ENCODE results near the gene PLSCR3.

Gene PLSCR3

GRCh38 chr17:7363311-7363710 lies 31.0 kb downstream of the PLSCR3 start:
- H3K4me3 ChIP-seq (ENCODE audit: control insufficient read depth in 1 of 7, extremely low read depth in 1 of 7, insufficient read depth in 4 of 7, low read depth in 2 of 7, low read length in 6 of 7) = no peak overlapping the region
- no peaks in the 10 kb centered on the region for H3K9me3 ChIP-seq (ENCODE audit: control extremely low read depth in 1 of 5, control insufficient read depth in 4 of 5, insufficient read depth in 2 of 5, low read depth in 1 of 5, low read length in 4 of 5)
- ChIA-PET CTCF (interaction anchor here (1.8 kb wide), 1 partner anchor 10 kb away, joined by 4 read pairs; no protein-coding TSS in a partner anchor), POLR2A (no interaction called here)
- DNase-seq = no peak
- H3K4me1 ChIP-seq (ENCODE audit: control extremely low read depth in 1 of 4, control insufficient read depth in 4 of 4, insufficient read depth in 4 of 4, low read length in 3 of 4) = no peaks in the 10 kb centered on the region
- H3K27ac ChIP-seq (ENCODE audit: insufficient read depth in 1 of 2, low read depth in 1 of 2, low read length in 2 of 2, poor library complexity in 1 of 2, severe bottlenecking in 2 of 2) = no peak overlapping the region
- WGBS (ENCODE audit: insufficient coverage) = 94% methylated on average over 5 of the region's 6 CpGs
- H3K36me3 ChIP-seq (ENCODE audit: control insufficient read depth in 4 of 4, insufficient read depth in 4 of 4, low read length in 3 of 4) = no peaks in the 10 kb centered on the region
- no peaks in the 10 kb centered on the region for H3K27me3 ChIP-seq (replicated peaks in 2 of 5; ENCODE audit: control insufficient read depth in 4 of 5, insufficient read depth in 5 of 5, low read length in 4 of 5)

DNA sequence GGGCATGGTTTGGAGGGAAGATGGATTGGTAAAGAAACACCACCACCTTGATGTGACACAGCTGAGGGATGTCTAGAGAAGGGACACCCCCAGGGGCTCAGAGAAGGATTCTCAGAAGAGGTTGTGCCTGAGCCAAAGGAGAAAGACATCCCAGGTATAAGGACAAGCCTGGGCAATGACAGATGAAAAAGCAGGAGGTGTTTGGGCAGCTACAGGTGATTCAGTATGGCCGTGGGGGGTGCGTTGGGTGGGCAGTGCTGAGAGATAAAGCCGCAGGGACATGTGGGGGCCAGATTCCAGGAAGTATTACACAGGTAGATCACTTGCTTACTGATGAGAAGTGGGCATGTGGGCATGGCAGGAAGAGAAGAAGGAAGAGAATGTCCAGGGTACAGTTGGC lies 32.4 kb downstream of the PLSCR3 start:
- DNase-seq = no peak
- Histone ChIP-seq H3K27ac (ENCODE audit: insufficient read depth in 1 of 2, low read depth in 1 of 2, low read length in 2 of 2, poor library complexity in 1 of 2, severe bottlenecking in 2 of 2) (no peak overlapping the region), H3K9me3 (ENCODE audit: control extremely low read depth in 1 of 5, control insufficient read depth in 4 of 5, insufficient read depth in 2 of 5, low read depth in 1 of 5, low read length in 4 of 5) (no peaks in the 10 kb centered on the region), H3K4me1 (ENCODE audit: control extremely low read depth in 1 of 4, control insufficient read depth in 4 of 4, insufficient read depth in 4 of 4, low read length in 3 of 4) (no peaks in the 10 kb centered on the region), H3K36me3 (ENCODE audit: control insufficient read depth in 4 of 4, insufficient read depth in 4 of 4, low read length in 3 of 4) (no peaks in the 10 kb centered on the region), H3K4me3 (ENCODE audit: control insufficient read depth in 1 of 7, extremely low read depth in 1 of 7, insufficient read depth in 4 of 7, low read depth in 2 of 7, low read length in 6 of 7) (no peak overlapping the region), H3K27me3 (replicated peaks in 2 of 5; ENCODE audit: control insufficient read depth in 4 of 5, insufficient read depth in 5 of 5, low read length in 4 of 5) (no peaks in the 10 kb centered on the region)
- WGBS (ENCODE audit: insufficient coverage) = 59% methylated on average over 3 of the region's 3 CpGs
- POLR2A ChIA-PET = no interaction called here
- CTCF ChIA-PET = interaction anchor here (0.8 to 1.8 kb wide), 2 partner anchors 8 to 40 kb away, joined by 3 to 4 read pairs; no protein-coding TSS in a partner anchor

DNA sequence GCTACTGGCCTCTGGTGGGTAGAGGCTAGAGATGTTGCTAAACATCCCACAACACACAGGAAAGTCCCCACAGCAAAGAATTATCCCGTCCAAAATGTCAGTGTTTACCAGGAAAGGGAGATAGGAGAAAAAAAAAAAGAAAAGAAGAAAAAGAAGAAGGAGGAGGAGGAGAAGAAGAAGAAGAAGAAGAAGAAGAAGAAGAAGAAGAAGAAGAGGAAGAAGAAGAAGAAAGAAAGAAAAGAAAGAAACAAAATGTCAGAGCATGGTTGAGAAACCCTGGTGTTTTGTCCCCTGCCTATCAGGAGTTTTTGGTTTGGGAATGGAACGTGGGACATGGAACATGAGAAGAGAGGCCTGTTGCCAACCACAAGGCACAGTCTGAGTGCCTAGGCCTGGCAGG lies 36.9 kb downstream of the PLSCR3 start:
- ChIA-PET POLR2A (no interaction called here), CTCF (interaction anchor here (1.3 to 2.1 kb wide), 2 partner anchors 11 to 41 kb away, joined by 3 to 8 read pairs; no protein-coding TSS in a partner anchor)
- H3K4me3 ChIP-seq (ENCODE audit: control insufficient read depth in 1 of 7, extremely low read depth in 1 of 7, insufficient read depth in 4 of 7, low read depth in 2 of 7, low read length in 6 of 7) = no peak overlapping the region
- no peak for DNase-seq
- H3K27me3 ChIP-seq (replicated peaks in 2 of 5; ENCODE audit: control insufficient read depth in 4 of 5, insufficient read depth in 5 of 5, low read length in 4 of 5) = no peaks in the 10 kb centered on the region
- no peaks in the 10 kb centered on the region for H3K9me3 ChIP-seq (ENCODE audit: control extremely low read depth in 1 of 5, control insufficient read depth in 4 of 5, insufficient read depth in 2 of 5, low read depth in 1 of 5, low read length in 4 of 5)
- H3K27ac ChIP-seq (ENCODE audit: insufficient read depth in 1 of 2, low read depth in 1 of 2, low read length in 2 of 2, poor library complexity in 1 of 2, severe bottlenecking in 2 of 2) = no peak overlapping the region
- peaks cover 0 to 7% (median 0%) of the 10 kb centered on the region in 4 experiments for H3K36me3 ChIP-seq (ENCODE audit: control insufficient read depth in 4 of 4, insufficient read depth in 4 of 4, low read length in 3 of 4)
- 93% methylated on average over 1 of the region's 2 CpGs for WGBS (ENCODE audit: insufficient coverage)
- H3K4me1 ChIP-seq (ENCODE audit: control extremely low read depth in 1 of 4, control insufficient read depth in 4 of 4, insufficient read depth in 4 of 4, low read length in 3 of 4) = peaks cover 0 to 11% (median 4%) of the 10 kb centered on the region in 4 experiments

- ChIA-PET CTCF (interaction anchor here (1.0 to 4.4 kb wide), 13 partner anchors 11 to 204 kb away, joined by 3 to 28 read pairs (median 8); partner anchors contain the start of genes NEURL4, NLGN2, SENP3 and TMEM102), POLR2A (interaction anchor here (0.6 to 1.7 kb wide), 3 partner anchors 25 to 136 kb away, joined by 3 to 6 read pairs (median 5); partner anchors contain the start of gene POLR2A)
- Histone ChIP-seq H3K27ac (ENCODE audit: insufficient read depth in 1 of 2, low read depth in 1 of 2, low read length in 2 of 2, poor library complexity in 1 of 2, severe bottlenecking in 2 of 2) (no peak overlapping the region), H3K9me3 (ENCODE audit: control extremely low read depth in 1 of 5, control insufficient read depth in 4 of 5, insufficient read depth in 2 of 5, low read depth in 1 of 5, low read length in 4 of 5) (no peaks in the 10 kb centered on the region), H3K4me1 (ENCODE audit: control extremely low read depth in 1 of 4, control insufficient read depth in 4 of 4, insufficient read depth in 4 of 4, low read length in 3 of 4) (peaks cover 0 to 14% (median 5%) of the 10 kb centered on the region in 4 experiments), H3K4me3 (ENCODE audit: control insufficient read depth in 1 of 7, extremely low read depth in 1 of 7, insufficient read depth in 4 of 7, low read depth in 2 of 7, low read length in 6 of 7) (no peak overlapping the region), H3K27me3 (replicated peaks in 2 of 5; ENCODE audit: control insufficient read depth in 4 of 5, insufficient read depth in 5 of 5, low read length in 4 of 5) (no peaks in the 10 kb centered on the region), H3K36me3 (ENCODE audit: control insufficient read depth in 4 of 4, insufficient read depth in 4 of 4, low read length in 3 of 4) (peaks cover 0 to 10% (median 0%) of the 10 kb centered on the region in 4 experiments)
- DNase-seq = no peak
- 100% methylated on average over 5 of the region's 8 CpGs for WGBS (ENCODE audit: insufficient coverage)
Measured at GRCh38 chr17:7356756-7357155, 37.6 kb downstream of the PLSCR3 start.

GRCh38 chr17:7356072-7356549 lies 38.2 kb downstream of the PLSCR3 start:
- ChIA-PET POLR2A (interaction anchor here (0.5 to 1.7 kb wide), 4 partner anchors 28 to 136 kb away, joined by 3 to 6 read pairs (median 4); partner anchors contain the start of gene POLR2A), CTCF (interaction anchor here (0.5 to 4.4 kb wide), 32 partner anchors 12 to 331 kb away, joined by 3 to 28 read pairs (median 4); partner anchors contain the start of genes NEURL4, NLGN2, POLR2A and SENP3)
- H3K27me3 ChIP-seq (replicated peaks in 2 of 5; ENCODE audit: control insufficient read depth in 4 of 5, insufficient read depth in 5 of 5, low read length in 4 of 5) = no peaks in the 10 kb centered on the region
- peaks cover 0 to 20% (median 7%) of the 10 kb centered on the region in 4 experiments for H3K4me1 ChIP-seq (ENCODE audit: control extremely low read depth in 1 of 4, control insufficient read depth in 4 of 4, insufficient read depth in 4 of 4, low read length in 3 of 4)
- H3K9me3 ChIP-seq (ENCODE audit: control extremely low read depth in 1 of 5, control insufficient read depth in 4 of 5, insufficient read depth in 2 of 5, low read depth in 1 of 5, low read length in 4 of 5) = no peaks in the 10 kb centered on the region
- H3K27ac ChIP-seq (ENCODE audit: insufficient read depth in 1 of 2, low read depth in 1 of 2, low read length in 2 of 2, poor library complexity in 1 of 2, severe bottlenecking in 2 of 2) = no peak overlapping the region
- peaks cover 0 to 13% (median 0%) of the 10 kb centered on the region in 4 experiments for H3K36me3 ChIP-seq (ENCODE audit: control insufficient read depth in 4 of 4, insufficient read depth in 4 of 4, low read length in 3 of 4)
- WGBS (ENCODE audit: insufficient coverage) = 0% methylated on average over 8 of the region's 12 CpGs
- H3K4me3 ChIP-seq (ENCODE audit: control insufficient read depth in 1 of 7, extremely low read depth in 1 of 7, insufficient read depth in 4 of 7, low read depth in 2 of 7, low read length in 6 of 7) = no peak overlapping the region
- peak; percentile 84 to 92 (median 89) for DNase-seq

GRCh38 chr17:7355573-7355972 lies 38.8 kb downstream of the PLSCR3 start:
- CTCF ChIA-PET = interaction anchor here (0.5 to 4.4 kb wide), 34 partner anchors 11 to 332 kb away, joined by 3 to 28 read pairs (median 4); partner anchors contain the start of genes GPS2, NEURL4, NLGN2 and POLR2A
- peaks cover 0 to 18% (median 0%) of the 10 kb centered on the region in 4 experiments for H3K36me3 ChIP-seq (ENCODE audit: control insufficient read depth in 4 of 4, insufficient read depth in 4 of 4, low read length in 3 of 4)
- no peak for DNase-seq
- no peak overlapping the region for H3K4me3 ChIP-seq (ENCODE audit: control insufficient read depth in 1 of 7, extremely low read depth in 1 of 7, insufficient read depth in 4 of 7, low read depth in 2 of 7, low read length in 6 of 7)
- no peaks in the 10 kb centered on the region for H3K9me3 ChIP-seq (ENCODE audit: control extremely low read depth in 1 of 5, control insufficient read depth in 4 of 5, insufficient read depth in 2 of 5, low read depth in 1 of 5, low read length in 4 of 5)
- POLR2A ChIA-PET = interaction anchor here (0.5 to 1.7 kb wide), 4 partner anchors 17 to 129 kb away, joined by 3 to 6 read pairs (median 4); partner anchors contain the start of gene POLR2A
- no peaks in the 10 kb centered on the region for H3K27me3 ChIP-seq (replicated peaks in 2 of 5; ENCODE audit: control insufficient read depth in 4 of 5, insufficient read depth in 5 of 5, low read length in 4 of 5)
- WGBS (ENCODE audit: insufficient coverage) = 94% methylated on average over 5 of the region's 8 CpGs
- H3K27ac ChIP-seq (ENCODE audit: insufficient read depth in 1 of 2, low read depth in 1 of 2, low read length in 2 of 2, poor library complexity in 1 of 2, severe bottlenecking in 2 of 2) = no peak overlapping the region
- peaks cover 0 to 26% (median 10%) of the 10 kb centered on the region in 4 experiments for H3K4me1 ChIP-seq (ENCODE audit: control extremely low read depth in 1 of 4, control insufficient read depth in 4 of 4, insufficient read depth in 4 of 4, low read length in 3 of 4)

DNA sequence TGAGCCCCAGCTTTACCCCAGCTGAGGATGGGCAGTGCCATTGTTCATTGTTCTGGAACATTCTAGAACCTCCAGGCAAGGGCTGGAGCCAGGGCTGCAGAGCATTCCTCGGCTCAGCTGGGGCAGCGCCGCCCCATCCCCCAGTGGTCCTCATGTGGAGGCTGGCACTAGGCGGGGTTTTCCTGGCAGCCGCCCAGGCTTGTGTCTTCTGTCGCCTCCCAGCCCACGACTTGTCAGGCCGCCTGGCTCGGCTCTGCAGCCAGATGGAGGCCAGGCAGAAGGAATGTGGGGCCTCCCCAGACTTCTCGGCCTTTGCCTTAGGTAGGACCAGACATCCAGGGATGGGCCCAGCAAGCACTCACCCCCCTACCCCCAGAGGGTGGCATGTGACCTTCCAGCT lies 39.3 kb downstream of the PLSCR3 start, which contains the start of gene TMEM95:
Gene TMEM95, plus strand, starts transcription at position 104 of the 400 bp plus-strand sequence. Its CDS starts 49 bp downstream, at position 153.
- Histone ChIP-seq H3K27me3 (replicated peaks in 2 of 5; ENCODE audit: control insufficient read depth in 4 of 5, insufficient read depth in 5 of 5, low read length in 4 of 5) (no peaks in the 10 kb centered on the region), H3K36me3 (ENCODE audit: control insufficient read depth in 4 of 4, insufficient read depth in 4 of 4, low read length in 3 of 4) (peaks cover 0 to 18% (median 0%) of the 10 kb centered on the region in 4 experiments), H3K4me3 (ENCODE audit: control insufficient read depth in 1 of 7, extremely low read depth in 1 of 7, insufficient read depth in 4 of 7, low read depth in 2 of 7, low read length in 6 of 7) (no peak within 1 kb of the TSS), H3K27ac (ENCODE audit: insufficient read depth in 1 of 2, low read depth in 1 of 2, low read length in 2 of 2, poor library complexity in 1 of 2, severe bottlenecking in 2 of 2) (no peak within 1 kb of the TSS), H3K4me1 (ENCODE audit: control extremely low read depth in 1 of 4, control insufficient read depth in 4 of 4, insufficient read depth in 4 of 4, low read length in 3 of 4) (peaks cover 0 to 30% (median 12%) of the 10 kb centered on the region in 4 experiments), H3K9me3 (ENCODE audit: control extremely low read depth in 1 of 5, control insufficient read depth in 4 of 5, insufficient read depth in 2 of 5, low read depth in 1 of 5, low read length in 4 of 5) (no peaks in the 10 kb centered on the region)
- ChIA-PET CTCF (interaction anchor here (0.8 to 4.4 kb wide), 25 partner anchors 10 to 332 kb away, joined by 3 to 28 read pairs (median 4); partner anchors contain the start of genes GPS2, NEURL4, PLSCR3 and POLR2A), POLR2A (interaction anchor here (0.7 to 1.2 kb wide), 2 partner anchors 18 to 115 kb away, joined by 3 read pairs; no protein-coding TSS in a partner anchor)
- 76% methylated on average over 9 of the region's 10 CpGs for WGBS (ENCODE audit: insufficient coverage)
- no peak for DNase-seq
